AG09319 (cell line): ENCODE measurements around the gene OVOL2.

ENCODE experiments used
- DNase-seq: peaks from one replicate; pipeline ENCODE4 v3.0.0-alpha.2; 2010; ENCODE audit warnings: low read depth; ENCODE audit errors: extremely low read depth
- CTCF ChIP-seq: IDR thresholded peaks from 2 replicates; pipeline ENCODE4 v1.5.1; 2011; ENCODE audit warnings: low read depth, mild to moderate bottlenecking, inconsistent platforms, low read length, moderate library complexity

OVOL2 gene

GRCh38 chr20:17985388-17986018 is 72.2 kb downstream of the OVOL2 start:
- no peak for DNase-seq
- no peak for TF ChIP-seq CTCF

- TF ChIP-seq CTCF: no peak
- DNase-seq: no peak
These were observed 81.4 kb downstream of the OVOL2 start for GRCh38 chr20:17976305-17976704.
